Measurements from ENCODE around the gene WDFY4. TPM values are rescaled to one million over a fixed set of nuclear protein-coding genes. Genes with fewer than 3 reads are reported as not detected.

WDFY4 gene, protein sequence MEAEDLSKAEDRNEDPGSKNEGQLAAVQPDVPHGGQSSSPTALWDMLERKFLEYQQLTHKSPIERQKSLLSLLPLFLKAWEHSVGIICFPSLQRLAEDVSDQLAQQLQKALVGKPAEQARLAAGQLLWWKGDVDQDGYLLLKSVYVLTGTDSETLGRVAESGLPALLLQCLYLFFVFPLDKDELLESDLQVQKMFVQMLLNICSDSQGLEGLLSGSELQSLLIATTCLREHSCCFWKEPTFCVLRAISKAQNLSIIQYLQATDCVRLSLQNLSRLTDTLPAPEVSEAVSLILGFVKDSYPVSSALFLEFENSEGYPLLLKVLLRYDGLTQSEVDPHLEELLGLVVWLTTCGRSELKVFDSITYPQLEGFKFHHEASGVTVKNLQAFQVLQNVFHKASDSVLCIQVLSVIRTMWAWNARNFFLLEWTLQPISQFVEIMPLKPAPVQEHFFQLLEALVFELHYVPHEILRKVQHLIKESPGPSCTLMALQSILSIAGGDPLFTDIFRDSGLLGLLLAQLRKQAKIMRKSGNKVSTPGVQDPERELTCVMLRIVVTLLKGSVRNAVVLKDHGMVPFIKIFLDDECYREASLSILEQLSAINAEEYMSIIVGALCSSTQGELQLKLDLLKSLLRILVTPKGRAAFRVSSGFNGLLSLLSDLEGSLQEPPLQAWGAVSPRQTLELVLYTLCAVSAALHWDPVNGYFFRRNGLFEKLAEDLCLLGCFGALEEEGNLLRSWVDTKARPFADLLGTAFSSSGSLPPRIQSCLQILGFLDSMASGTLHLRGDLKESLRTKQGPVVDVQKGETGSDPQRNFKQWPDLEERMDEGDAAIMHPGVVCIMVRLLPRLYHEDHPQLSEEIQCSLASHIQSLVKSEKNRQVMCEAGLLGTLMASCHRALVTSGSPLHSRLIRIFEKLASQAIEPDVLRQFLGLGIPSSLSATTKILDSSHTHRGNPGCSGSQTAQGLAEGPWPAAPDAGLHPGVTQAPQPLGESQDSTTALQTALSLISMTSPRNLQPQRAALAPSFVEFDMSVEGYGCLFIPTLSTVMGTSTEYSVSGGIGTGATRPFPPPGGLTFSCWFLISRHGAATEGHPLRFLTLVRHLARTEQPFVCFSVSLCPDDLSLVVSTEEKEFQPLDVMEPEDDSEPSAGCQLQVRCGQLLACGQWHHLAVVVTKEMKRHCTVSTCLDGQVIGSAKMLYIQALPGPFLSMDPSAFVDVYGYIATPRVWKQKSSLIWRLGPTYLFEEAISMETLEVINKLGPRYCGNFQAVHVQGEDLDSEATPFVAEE (N-terminal part only)
- total RNA-seq (2016; rRNA removed; fragmentation: Illumina TruSeq; extraction: Trizol) (not detected in 2 replicates), polyA plus RNA-seq (2011; rRNA removed) (not detected in 2 replicates), polyA minus RNA-seq (2011; rRNA and poly(A)+ RNA removed; ENCODE audit: low replicate concordance) (0.19 TPM in 1 of 2 replicates, not detected in the other), Bru-seq, nascent RNA (percentile 10 among the genes with signal in this experiment), BruChase-seq, experiment 1, labeled RNA remaining after a 6-hour chase (percentile 6 among the genes with signal in this experiment), BruChase-seq, experiment 2, labeled RNA remaining after a 2-hour chase (percentile 11 among the genes with signal in this experiment)
- total RNA-seq (2016; cell fraction: cytosol; rRNA removed; fragmentation: Illumina TruSeq; extraction: Trizol; ENCODE audit: low read depth) = not detected in 2 replicates
- not detected in 2 replicates for total RNA-seq (2016; cell fraction: insoluble cytoplasmic fraction; rRNA removed; fragmentation: Illumina TruSeq; extraction: Trizol)
- total RNA-seq (2016; cell fraction: membrane; rRNA removed; fragmentation: Illumina TruSeq; extraction: Trizol) = not detected in 2 replicates
- not detected in 2 replicates for total RNA-seq (2016; cell fraction: nucleus; rRNA removed; fragmentation: Illumina TruSeq; extraction: Trizol)
- polyA plus RNA-seq (2011; cell fraction: cytosol; rRNA removed) = not detected in 2 replicates
- polyA plus RNA-seq (2011; cell fraction: nucleus; rRNA removed) = 0.05 and 0.14 TPM in 2 replicates
- not detected in 2 replicates for polyA plus RNA-seq (2012)
- not detected in 2 replicates for polyA plus RNA-seq (2016; cell fraction: cytosol; fragmentation: Illumina TruSeq; extraction: Trizol; ENCODE audit: low read depth)
- not detected in 2 replicates for polyA plus RNA-seq (2016; cell fraction: insoluble cytoplasmic fraction; fragmentation: Illumina TruSeq; extraction: Trizol; ENCODE audit: low read depth)
- polyA plus RNA-seq (2016; cell fraction: membrane; fragmentation: Illumina TruSeq; extraction: Trizol; ENCODE audit: low read depth) = not detected in 2 replicates
- not detected in 2 replicates for polyA plus RNA-seq (2016; cell fraction: nucleus; fragmentation: Illumina TruSeq; extraction: Trizol; ENCODE audit: insufficient read depth, low read depth)
- polyA minus RNA-seq (2011; cell fraction: cytosol; rRNA and poly(A)+ RNA removed) = not detected in 2 replicates
- polyA minus RNA-seq (2011; cell fraction: nucleus; rRNA and poly(A)+ RNA removed) = not detected in 2 replicates
- long read RNA-seq, experiment 1 = 0 reads
- long read RNA-seq, experiment 2 = 0 reads

DNA sequence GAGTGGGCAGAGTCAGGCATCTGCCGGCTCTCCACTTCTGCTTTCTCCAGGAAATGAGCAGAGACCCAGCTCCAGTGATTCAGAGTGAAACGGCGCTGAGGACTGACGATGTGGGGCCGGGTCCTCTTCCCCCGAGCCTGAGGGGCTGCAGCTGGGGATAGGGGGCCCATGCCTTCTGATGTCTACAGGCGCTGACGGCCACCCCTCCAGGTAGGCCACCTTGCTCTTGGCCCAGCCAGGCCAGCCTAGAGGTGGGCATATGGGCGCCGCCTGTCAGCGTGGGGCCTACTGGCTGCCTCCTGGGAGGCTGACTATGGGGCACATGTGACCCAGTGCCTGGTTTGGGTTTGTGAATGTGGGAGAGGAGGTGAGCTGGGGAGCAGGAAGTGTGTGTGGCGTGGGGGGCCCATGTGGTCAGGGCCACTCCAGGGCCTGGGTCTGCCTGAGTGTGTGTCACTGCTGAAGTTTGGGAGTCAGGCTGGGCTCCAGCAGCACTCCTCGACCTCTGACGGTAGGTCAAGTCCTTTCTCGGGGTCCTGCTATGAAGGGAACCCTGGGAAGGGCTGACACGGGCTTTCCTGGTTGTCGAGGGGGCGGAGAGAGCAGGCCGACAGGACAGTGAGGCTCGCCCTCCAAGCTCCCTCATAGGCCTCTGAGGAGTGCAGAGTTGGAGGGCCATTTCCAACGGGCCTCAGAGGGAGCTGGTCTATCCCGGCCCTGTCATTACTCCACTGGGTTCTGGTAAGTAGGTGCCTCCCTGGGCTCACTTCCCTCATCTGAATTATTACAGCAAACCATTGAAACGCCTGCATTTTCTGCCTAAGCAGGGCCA, at the start of gene WDFY4:
Gene WDFY4, plus strand, starts transcription at position 82 of the 832 bp plus-strand sequence. CDS start 24,860 bp downstream, outside the sequence.
- H3K4me2 ChIP-seq (ENCODE audit: low read depth, low read length) = no peak within 1 kb of the TSS
- POLR2A ChIA-PET = no interaction called here
- H3K9ac ChIP-seq (ENCODE audit: insufficient read depth, low read depth, low read length) = no peak within 1 kb of the TSS
- no peak within 1 kb of the TSS for H2AFZ ChIP-seq (ENCODE audit: low read length)
- in situ Hi-C loops (cut with HindIII; ENCODE audit: extremely low pct_ligation_motif_present, low pct_unique_long_range_greater_than_20kb) (no loop called here), intact Hi-C loops (cut with micrococcal nuclease; ENCODE audit: unreplicated experiment) (no loop called here)
- no peaks in the 10 kb centered on the region for H3K9me3 ChIP-seq (ENCODE audit: low read length)
- no peak within 1 kb of the TSS for H3K4me3 ChIP-seq (replicated peaks in 1 of 3; ENCODE audit: insufficient read depth in 1 of 3, low read depth in 2 of 3, low read length in 3 of 3)
- peaks cover 0 to 8% of the 10 kb centered on the region in 2 experiments; a peak in 1 of 5 replicates for H3K27me3 ChIP-seq (ENCODE audit: control insufficient read depth in 1 of 2, insufficient read depth in 2 of 2, low read length in 2 of 2)
- H3K36me3 ChIP-seq (replicated peaks in 1 of 2; ENCODE audit: control insufficient read depth in 1 of 2, insufficient read depth in 2 of 2, low read length in 2 of 2) = no peaks in the 10 kb centered on the region
- BruUV-seq (replicated peaks) = no TSS peak
- no peak for FAIRE-seq
- H3K4me1 ChIP-seq (ENCODE audit: insufficient read depth, low read length) = no peaks in the 10 kb centered on the region
- DNase-seq (ENCODE audit: low spot score) = no peak
- TF ChIP-seq ZNF225 (CRISPR knock-in tag; IDR thresholded peaks at IDR 0.05) (no peak), ZFX (CRISPR knock-in tag; IDR thresholded peaks at IDR 0.05; ENCODE audit: low read depth) (no peak), SMARCE1 (IDR thresholded peaks at IDR 0.05; ENCODE audit: borderline replicate concordance) (no peak), ZNF652 (CRISPR knock-in tag; IDR thresholded peaks at IDR 0.05; ENCODE audit: borderline replicate concordance, low read depth) (no peak), CHD2 (IDR thresholded peaks at IDR 0.05; ENCODE audit: low read depth, low read length) (no peak)
- TF ChIP-seq, protein P1, sequence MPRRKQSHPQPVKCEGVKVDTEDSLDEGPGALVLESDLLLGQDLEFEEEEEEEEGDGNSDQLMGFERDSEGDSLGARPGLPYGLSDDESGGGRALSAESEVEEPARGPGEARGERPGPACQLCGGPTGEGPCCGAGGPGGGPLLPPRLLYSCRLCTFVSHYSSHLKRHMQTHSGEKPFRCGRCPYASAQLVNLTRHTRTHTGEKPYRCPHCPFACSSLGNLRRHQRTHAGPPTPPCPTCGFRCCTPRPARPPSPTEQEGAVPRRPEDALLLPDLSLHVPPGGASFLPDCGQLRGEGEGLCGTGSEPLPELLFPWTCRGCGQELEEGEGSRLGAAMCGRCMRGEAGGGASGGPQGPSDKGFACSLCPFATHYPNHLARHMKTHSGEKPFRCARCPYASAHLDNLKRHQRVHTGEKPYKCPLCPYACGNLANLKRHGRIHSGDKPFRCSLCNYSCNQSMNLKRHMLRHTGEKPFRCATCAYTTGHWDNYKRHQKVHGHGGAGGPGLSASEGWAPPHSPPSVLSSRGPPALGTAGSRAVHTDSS (CRISPR knock-in tag; conservative IDR thresholded peaks at IDR 0.05) = no peak
- TF ChIP-seq, protein P2, sequence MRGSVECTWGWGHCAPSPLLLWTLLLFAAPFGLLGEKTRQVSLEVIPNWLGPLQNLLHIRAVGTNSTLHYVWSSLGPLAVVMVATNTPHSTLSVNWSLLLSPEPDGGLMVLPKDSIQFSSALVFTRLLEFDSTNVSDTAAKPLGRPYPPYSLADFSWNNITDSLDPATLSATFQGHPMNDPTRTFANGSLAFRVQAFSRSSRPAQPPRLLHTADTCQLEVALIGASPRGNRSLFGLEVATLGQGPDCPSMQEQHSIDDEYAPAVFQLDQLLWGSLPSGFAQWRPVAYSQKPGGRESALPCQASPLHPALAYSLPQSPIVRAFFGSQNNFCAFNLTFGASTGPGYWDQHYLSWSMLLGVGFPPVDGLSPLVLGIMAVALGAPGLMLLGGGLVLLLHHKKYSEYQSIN (CRISPR knock-in tag; IDR thresholded peaks at IDR 0.05; ENCODE audit: borderline replicate concordance) = no peak
- CTCF ChIA-PET (ENCODE audit: low intra/inter-chr PET ratio, low total read pairs) = no interaction called here
- H4K20me1 ChIP-seq (ENCODE audit: insufficient read depth, low read length) = no peaks in the 10 kb centered on the region
- no peak within 1 kb of the TSS for H3K27ac ChIP-seq (ENCODE audit: extremely low read length, insufficient read depth, low read length)
- peak; percentile 35; the same call in 1 of the 3 replicates for ATAC-seq
- H3K79me2 ChIP-seq (ENCODE audit: insufficient read depth, low read length) = no peaks in the 10 kb centered on the region
- WGBS (ENCODE audit: low lambda C conversion rate) = 29% methylated on average over 4 of the region's 23 CpGs

All from HepG2 (cell line).